CD4-positive, alpha-beta T cell treated with Interleukin-12 subunit alpha and Interleukin-12 subunit beta, for 1 hour (primary cell): ENCODE measurements around the gene TNS3.

Source experiments
- DNase-seq: peaks from one replicate; pipeline ENCODE4 v3.0.0-alpha.2; 2020

The TNS3 gene

GRCh38 chr7:47378728-47379395 lies 203.0 kb downstream of the TNS3 start:
- no peak for DNase-seq

- no peak for DNase-seq
Observed at GRCh38 chr7:47377741-47378140, 204.2 kb downstream of the TNS3 start.

GRCh38 chr7:47376991-47377616 lies 204.8 kb downstream of the TNS3 start:
- no peak for DNase-seq

- DNase-seq = no peak
Observed at GRCh38 chr7:47375121-47375938, 206.6 kb downstream of the TNS3 start.

GRCh38 chr7:47374538-47374937 lies 207.4 kb downstream of the TNS3 start:
- no peak for DNase-seq

GRCh38 chr7:47373871-47374451 lies 207.9 kb downstream of the TNS3 start:
- DNase-seq = no peak

GRCh38 chr7:47371733-47372368 lies 210.1 kb downstream of the TNS3 start:
- DNase-seq = no peak

GRCh38 chr7:47371317-47371716 lies 210.6 kb downstream of the TNS3 start:
- no peak for DNase-seq

GRCh38 chr7:47370461-47371042 lies 211.4 kb downstream of the TNS3 start:
- no peak for DNase-seq

- no peak for DNase-seq
Observed at GRCh38 chr7:47369736-47370135, 212.2 kb downstream of the TNS3 start.

- no peak for DNase-seq
Observed at GRCh38 chr7:47368190-47368812, 213.6 kb downstream of the TNS3 start.

- DNase-seq = no peak
Observed at GRCh38 chr7:47367369-47367768, 214.5 kb downstream of the TNS3 start.

- DNase-seq = no peak
Observed at GRCh38 chr7:47366960-47367359, 215.0 kb downstream of the TNS3 start.

GRCh38 chr7:47366211-47366610 lies 215.7 kb downstream of the TNS3 start:
- no peak for DNase-seq

- no peak for DNase-seq
Observed at GRCh38 chr7:47362984-47363383, 218.9 kb downstream of the TNS3 start.

GRCh38 chr7:47361746-47362215 lies 220.1 kb downstream of the TNS3 start:
- no peak for DNase-seq

- no peak for DNase-seq
Observed at GRCh38 chr7:47361236-47361635, 220.7 kb downstream of the TNS3 start.

GRCh38 chr7:47360301-47360900 lies 221.5 kb downstream of the TNS3 start:
- no peak for DNase-seq

- no peak for DNase-seq
Observed at GRCh38 chr7:47358944-47359588, 222.8 kb downstream of the TNS3 start.

GRCh38 chr7:47358357-47358756 lies 223.6 kb downstream of the TNS3 start:
- no peak for DNase-seq

- DNase-seq = no peak
Observed at GRCh38 chr7:47357863-47358262, 224.0 kb downstream of the TNS3 start.
